HTR-8/SVneo (cell line): ENCODE results near the gene CDH13.

Experiments used
- DNase-seq: peaks from one replicate; pipeline ENCODE4 v3.0.0; 2011; ENCODE audit warnings: low spot score, mixed read lengths; ENCODE audit not compliant: insufficient read length
- FAIRE-seq: peaks from 2 replicates; lab custom pipeline; 2011; peaks lifted over from hg19 to GRCh38; lab: Jason Lieb, UNC

CDH13 gene

GRCh38 chr16:82865412-82865811 is 238.6 kb downstream of the CDH13 start:
- DNase-seq = no peak

GRCh38 chr16:82867485-82867884 is 240.7 kb downstream of the CDH13 start:
- no peak for DNase-seq
- FAIRE-seq = no peak

More at GRCh38 chr16:82865412-82865811, 238.6 kb downstream of the CDH13 start:
- no peak for FAIRE-seq

- DNase-seq = no peak
- FAIRE-seq = no peak
These were observed 247.5 kb downstream of the CDH13 start for GRCh38 chr16:82874271-82874670.

- FAIRE-seq (no peak), DNase-seq (no peak)
These were observed 247.9 kb downstream of the CDH13 start for GRCh38 chr16:82874672-82875071.

- DNase-seq (peak; percentile 13), FAIRE-seq (no peak)
These were observed 250.2 kb downstream of the CDH13 start for GRCh38 chr16:82876951-82877350.

- DNase-seq (no peak), FAIRE-seq (no peak)
These were observed 251.7 kb downstream of the CDH13 start for GRCh38 chr16:82878466-82878865.

- FAIRE-seq = no peak
- DNase-seq = no peak
These were observed 253.6 kb downstream of the CDH13 start for GRCh38 chr16:82880346-82880745.

GRCh38 chr16:82881516-82881915 is 254.7 kb downstream of the CDH13 start:
- FAIRE-seq (no peak), DNase-seq (no peak)

- FAIRE-seq (no peak), DNase-seq (no peak)
These were observed 255.5 kb downstream of the CDH13 start for GRCh38 chr16:82882226-82882625.

- FAIRE-seq (peak; percentile 48), DNase-seq (no peak)
These were observed 256.4 kb downstream of the CDH13 start for GRCh38 chr16:82882982-82883835.

- DNase-seq = no peak
These were observed 257.6 kb downstream of the CDH13 start for GRCh38 chr16:82884320-82884898.

GRCh38 chr16:82886146-82886545 is 259.4 kb downstream of the CDH13 start:
- DNase-seq = no peak
- FAIRE-seq = no peak

More at GRCh38 chr16:82884320-82884898, 257.6 kb downstream of the CDH13 start:
- no peak for FAIRE-seq

- FAIRE-seq (peak; percentile 70), DNase-seq (peak; percentile 49)
These were observed 261.8 kb downstream of the CDH13 start for GRCh38 chr16:82888591-82889001.

- peak; percentile 31 for FAIRE-seq
- DNase-seq = no peak
These were observed 264.7 kb downstream of the CDH13 start for GRCh38 chr16:82891424-82891823.

- peak; percentile 67 for FAIRE-seq
- no peak for DNase-seq
These were observed 265.1 kb downstream of the CDH13 start for GRCh38 chr16:82891918-82892317.

GRCh38 chr16:82892324-82892723 is 265.6 kb downstream of the CDH13 start:
- FAIRE-seq = no peak

GRCh38 chr16:82895843-82896242 is 269.1 kb downstream of the CDH13 start:
- DNase-seq (no peak), FAIRE-seq (no peak)

More at GRCh38 chr16:82892324-82892723, 265.6 kb downstream of the CDH13 start:
- DNase-seq = no peak

GRCh38 chr16:82899006-82899405 is 272.2 kb downstream of the CDH13 start:
- FAIRE-seq (no peak), DNase-seq (no peak)

- no peak for DNase-seq
- FAIRE-seq = no peak
These were observed 273.1 kb downstream of the CDH13 start for GRCh38 chr16:82899731-82900450.

GRCh38 chr16:82900559-82900958 is 273.8 kb downstream of the CDH13 start:
- DNase-seq = no peak
- no peak for FAIRE-seq

- DNase-seq (no peak), FAIRE-seq (no peak)
These were observed 285.2 kb downstream of the CDH13 start for GRCh38 chr16:82911925-82912324.
